Right lobe of liver (tissue), 4 donors: ENCODE data around the gene AMZ2.

ENCODE experiments used
- CTCF ChIP-seq, 4 donors: fragments of 200-600 bp in 3 of 4; fragments of 450-650 bp in 1 of 4; IDR thresholded peaks; one replicate each; pipeline versions ENCODE4 v1.5.1 to v1.8.0; 2016 to 2022; ENCODE audit warnings: antibody characterized with exemption in 4 of 4, mild to moderate bottlenecking in 2 of 4
- POLR2A ChIP-seq: fragments of 450-650 bp; IDR thresholded peaks from one replicate; pipeline ENCODE4 v1.6.1; 2017; ENCODE audit warnings: antibody characterized with exemption, mild to moderate bottlenecking
- donor health status: DM: no; HTN: no; CAD: no.
- donor health status: DM: no; HTN: no; CAD: no.
- donor health status: DM: no; HTN: yes; CAD: no.

DNA sequence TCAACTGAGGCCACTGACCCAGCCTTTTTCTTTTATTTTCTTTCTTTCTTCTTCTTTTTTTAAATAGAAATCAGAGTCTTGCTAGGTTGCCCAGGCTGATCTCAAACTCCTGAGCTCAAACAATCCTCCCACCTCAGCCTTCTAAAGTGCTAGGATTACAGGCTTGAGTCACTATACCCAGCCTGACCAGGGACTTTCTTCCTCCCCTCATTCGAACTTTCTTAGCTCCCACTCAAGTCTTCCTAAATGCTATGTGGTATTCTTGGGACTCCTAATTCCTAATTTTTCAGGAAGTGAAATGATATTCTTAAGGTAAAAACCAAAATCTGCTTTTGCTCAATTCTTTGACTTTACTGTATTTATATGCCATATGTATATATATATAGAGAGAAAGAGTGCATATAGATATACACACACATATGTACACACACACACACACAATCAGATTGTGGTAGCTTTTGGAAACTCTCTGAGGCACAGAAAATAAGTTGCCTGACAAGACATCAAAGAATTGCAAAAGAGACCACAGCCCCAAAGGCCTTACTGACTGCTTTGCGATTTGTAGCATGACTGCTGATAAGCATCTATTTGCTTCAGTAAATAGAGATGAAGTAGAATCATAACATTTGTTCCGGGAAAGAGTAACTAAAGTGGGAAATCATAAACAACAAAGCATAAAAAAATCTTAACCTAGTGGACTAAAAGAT lies 9.5 kb upstream of the AMZ2 start:
- no peak for TF ChIP-seq CTCF (IDR thresholded peaks at IDR 0.05)
- no peak for TF ChIP-seq POLR2A
